H1 (cell line): ENCODE results near the gene ARHGEF11. TPM values are rescaled to one million over a fixed set of nuclear protein-coding genes. Genes with fewer than 3 reads are reported as not detected.

ENCODE experiments used
- CTCF ChIA-PET: fragments of 300-600 bp; sonication (Branson Sonifier 250); formaldehyde crosslinking; loops from one replicate; lab custom pipeline; 2021; ENCODE audit not compliant: partially characterized antibody; lab: Charles Lee
- POLR2A ChIA-PET: fragments of 300-600 bp; sonication (Branson Sonifier 250); formaldehyde crosslinking; loops from one replicate; lab custom pipeline; 2021; ENCODE audit warnings: inconsistent platforms; ENCODE audit not compliant: partially characterized antibody; lab: Charles Lee
- DNase-seq, 2 experiments: peaks; one replicate each; pipeline versions ENCODE4 v3.0.0 to v3.0.0-alpha.2; 2010 to 2022; ENCODE audit warnings: low spot score in 2 of 2, low read depth in 1 of 2, mixed read lengths in 1 of 2
- FAIRE-seq: peaks from 2 replicates; lab custom pipeline; 2011; peaks lifted over from hg19 to GRCh38; lab: Jason Lieb, UNC
- H2AFZ ChIP-seq: 2 replicates; pipeline ENCODE4 v1.8.1; 2012; ENCODE audit warnings: low read length, inconsistent platforms
- H2AK5ac ChIP-seq: 2 replicates; pipeline ENCODE4 v1.6.1; 2013; ENCODE audit warnings: low read depth, low read length
- H2BK120ac ChIP-seq: replicated peaks from 2 replicates; pipeline ENCODE3; 2013; ENCODE audit warnings: low read depth, low read length, inconsistent platforms
- H2BK12ac ChIP-seq: 2 replicates; pipeline ENCODE4 v1.6.1; 2013; ENCODE audit warnings: low read depth, low read length
- H2BK15ac ChIP-seq: 2 replicates; pipeline ENCODE4 v1.6.1; 2013; ENCODE audit warnings: low read length
- H2BK20ac ChIP-seq: 2 replicates; pipeline ENCODE4 v1.6.1; 2013; ENCODE audit warnings: low read length
- H2BK5ac ChIP-seq: 2 replicates; pipeline ENCODE4 v1.6.1; 2013; ENCODE audit warnings: low read depth, low read length
- H3K14ac ChIP-seq: 2 replicates; pipeline ENCODE4 v1.6.1; 2013; ENCODE audit warnings: inconsistent platforms; ENCODE audit not compliant: insufficient read length
- H3K18ac ChIP-seq: 2 replicates; pipeline ENCODE4 v1.6.1; 2013; ENCODE audit warnings: low read length; ENCODE audit errors: extremely low read depth
- H3K23ac ChIP-seq: 2 replicates; pipeline ENCODE4 v1.6.1; 2013; ENCODE audit warnings: inconsistent platforms; ENCODE audit not compliant: insufficient read length
- H3K23me2 ChIP-seq: 2 replicates; pipeline ENCODE4 v1.6.1; 2013; ENCODE audit warnings: low read depth, low read length
- H3K27ac ChIP-seq: 2 replicates; pipeline ENCODE4 v1.6.1; 2011; ENCODE audit warnings: low read depth, low read length, inconsistent platforms
- H3K27me3 ChIP-seq, 4 experiments: replicated peaks in 1 of 4; 1 replicate in 1 of 4; 2 replicates in 3 of 4; pipeline versions ENCODE4 v1.6.1 to v1.8.1; 2011 to 2013; ENCODE audit warnings: low read length in 3 of 4, mild to moderate bottlenecking in 3 of 4, inconsistent platforms in 2 of 4, mixed read lengths in 2 of 4, moderate library complexity in 1 of 4; ENCODE audit not compliant: control insufficient read depth in 3 of 4, insufficient read depth in 3 of 4; ENCODE audit errors: extremely low read depth in 1 of 4
- H3K36me3 ChIP-seq, 4 experiments: 2 replicates each; pipeline versions ENCODE4 v1.6.1 to v1.8.1; 2011 to 2013; ENCODE audit warnings: mild to moderate bottlenecking in 4 of 4, low read length in 3 of 4, moderate library complexity in 2 of 4, control low read depth in 1 of 4, inconsistent platforms in 1 of 4; ENCODE audit not compliant: insufficient read depth in 4 of 4, control insufficient read depth in 2 of 4
- H3K4ac ChIP-seq: replicated peaks from 2 replicates; pipeline ENCODE3; 2013; ENCODE audit warnings: low read length, low read depth, mixed read lengths, inconsistent platforms; ENCODE audit not compliant: insufficient read length
- H3K4me1 ChIP-seq, 4 experiments: replicated peaks in 1 of 4; 1 replicate in 1 of 4; 2 replicates in 3 of 4; pipeline versions ENCODE4 v1.6.1 to v1.8.1; 2011 to 2013; ENCODE audit warnings: low read length in 3 of 4, inconsistent platforms in 2 of 4, mixed read lengths in 1 of 4; ENCODE audit not compliant: insufficient read depth in 4 of 4, control insufficient read depth in 3 of 4
- H3K4me2 ChIP-seq, 2 experiments: 2 replicates each; pipeline versions ENCODE4 v1.6.1 to v1.8.1; 2011 to 2013; ENCODE audit warnings: low read depth in 2 of 2, low read length in 2 of 2, control low read depth in 1 of 2, inconsistent platforms in 1 of 2, mild to moderate bottlenecking in 1 of 2; ENCODE audit not compliant: insufficient read depth in 1 of 2
- H3K4me3 ChIP-seq, 4 experiments: fragments of 200-600, 300-600 bp in 1 of 4; sonication (generic), shearing (Covaris generic), sonication (Bioruptor Twin) in 1 of 4; 2 replicates each; pipeline versions ENCODE4 v1.5.1 to v1.8.1; 2011 to 2016; ENCODE audit warnings: low read length in 4 of 4, low read depth in 3 of 4, control low read depth in 2 of 4, inconsistent platforms in 2 of 4, mild to moderate bottlenecking in 2 of 4, mixed read lengths in 1 of 4, moderate library complexity in 1 of 4; ENCODE audit not compliant: insufficient read depth in 2 of 4; ENCODE audit errors: extremely low read depth in 1 of 4
- H3K56ac ChIP-seq: replicated peaks from 2 replicates; pipeline ENCODE3; 2013; ENCODE audit warnings: low read depth, mild to moderate bottlenecking, mixed read lengths, low read length, inconsistent platforms; ENCODE audit not compliant: insufficient read length
- H3K79me1 ChIP-seq: 2 replicates; pipeline ENCODE4 v1.6.1; 2013; ENCODE audit warnings: low read depth, low read length, control low read depth
- H3K79me2 ChIP-seq, 2 experiments: 2 replicates each; pipeline versions ENCODE4 v1.6.1 to v1.8.1; 2012 to 2013; ENCODE audit warnings: low read length in 2 of 2, mild to moderate bottlenecking in 2 of 2, inconsistent platforms in 1 of 2; ENCODE audit not compliant: insufficient read depth in 2 of 2, control insufficient read depth in 1 of 2
- H3K9ac ChIP-seq, 4 experiments: replicated peaks in 1 of 4; 1 replicate in 1 of 4; 2 replicates in 3 of 4; pipeline versions ENCODE4 v1.6.1 to v1.8.1; 2011 to 2013; ENCODE audit warnings: low read depth in 3 of 4, low read length in 3 of 4, control low read depth in 2 of 4, mild to moderate bottlenecking in 2 of 4, moderate library complexity in 2 of 4, inconsistent platforms in 1 of 4; ENCODE audit errors: extremely low read depth in 1 of 4
- H3K9me3 ChIP-seq, 2 experiments: 2 replicates each; pipeline versions ENCODE4 v1.6.1 to v1.8.1; 2012 to 2013; ENCODE audit warnings: mild to moderate bottlenecking in 2 of 2, moderate library complexity in 2 of 2, control low read depth in 1 of 2, inconsistent platforms in 1 of 2, low read depth in 1 of 2, low read length in 1 of 2, mixed read lengths in 1 of 2; ENCODE audit not compliant: insufficient read depth in 2 of 2
- H4K20me1 ChIP-seq, 2 experiments: replicated peaks in 1 of 2; 2 replicates each; pipeline versions ENCODE3 to v1.8.1; 2011 to 2013; ENCODE audit warnings: inconsistent platforms in 2 of 2, low read length in 2 of 2, mild to moderate bottlenecking in 1 of 2; ENCODE audit not compliant: insufficient read depth in 2 of 2, control insufficient read depth in 1 of 2
- H4K5ac ChIP-seq: 2 replicates; pipeline ENCODE4 v1.6.1; 2013; ENCODE audit warnings: low read length, low read depth, mixed read lengths, inconsistent platforms; ENCODE audit not compliant: insufficient read length
- H4K8ac ChIP-seq: 2 replicates; pipeline ENCODE4 v1.8.0; 2013; ENCODE audit warnings: mild to moderate bottlenecking, moderate library complexity, low read length, inconsistent platforms; ENCODE audit not compliant: insufficient read depth; ENCODE audit errors: extremely low read depth
- H4K91ac ChIP-seq: replicated peaks from 2 replicates; pipeline ENCODE3; 2013; ENCODE audit warnings: low read length, mixed read lengths, inconsistent platforms; ENCODE audit not compliant: insufficient read length
- ASH2L ChIP-seq: fragments of 200-600, 300-600 bp; sonication (generic); IDR thresholded peaks from one replicate; pipeline ENCODE4 v1.7.1; 2017; ENCODE audit warnings: low read length
- BRCA1 ChIP-seq: IDR thresholded peaks from 2 replicates; pipeline ENCODE4 v1.6.1; 2012; ENCODE audit warnings: low read depth, low read length, improper control_type of control experiment
- CBX5 ChIP-seq: fragments of 300-800, 300-1000 bp; sonication (generic); IDR thresholded peaks from 2 replicates; pipeline ENCODE4 v1.7.1; 2016; ENCODE audit warnings: antibody characterized with exemption, low read length, low read depth
- CEBPB ChIP-seq: IDR thresholded peaks from 2 replicates; pipeline ENCODE4 v1.6.1; 2012; ENCODE audit warnings: low read depth, low read length
- CTBP2 ChIP-seq: IDR thresholded peaks from 2 replicates; pipeline ENCODE4 v1.7.0; 2011; ENCODE audit warnings: borderline replicate concordance, mild to moderate bottlenecking, moderate library complexity, mixed read lengths, low read length; ENCODE audit not compliant: insufficient read depth, insufficient read length
- JUN ChIP-seq: IDR thresholded peaks from 2 replicates; pipeline ENCODE4 v1.6.1; 2011; ENCODE audit warnings: low read depth, mild to moderate bottlenecking, improper control_type of control experiment, low read length
- KDM4A ChIP-seq: IDR thresholded peaks from one replicate; pipeline ENCODE4 v1.7.1; 2012; ENCODE audit warnings: low read depth, mild to moderate bottlenecking, moderate library complexity, low read length, inconsistent platforms; ENCODE audit not compliant: severe bottlenecking
- RNF2 ChIP-seq: fragments of 200-900, 300-1000 bp; sonication (generic); IDR thresholded peaks from 2 replicates; pipeline ENCODE4 v1.7.1; 2016; ENCODE audit warnings: borderline replicate concordance, low read depth, mild to moderate bottlenecking, antibody characterized with exemption, low read length; ENCODE audit not compliant: poor library complexity, severe bottlenecking; ENCODE audit errors: missing control alignments
- SIRT6 ChIP-seq: IDR thresholded peaks from one replicate; pipeline ENCODE4 v1.7.1; 2012; ENCODE audit warnings: low read length, inconsistent platforms
- SUZ12 ChIP-seq: fragments of 200-600 bp; sonication (generic); IDR thresholded peaks from 2 replicates; pipeline ENCODE4 v1.6.1; 2012; ENCODE audit warnings: mild to moderate bottlenecking, inconsistent platforms, low read length, moderate library complexity, mixed read lengths
- WGBS, 2 experiments: shearing (Covaris generic) in 1 of 2; methylation state at CpG; one replicate each; pipeline versions ENCODE4 v1.1.6 to v1.1.7; 2013 to 2015; ENCODE audit warnings: low lambda C conversion rate in 2 of 2, mixed read lengths in 2 of 2, inconsistent platforms in 1 of 2, low coverage in 1 of 2, missing lambda C conversion rate in 1 of 2; ENCODE audit not compliant: insufficient replicate concordance in 2 of 2, insufficient coverage in 1 of 2, insufficient read length in 1 of 2; ENCODE audit errors: extremely low coverage in 1 of 2, missing lambda C conversion rate in 1 of 2; 5-methylcytosine and 5-hydroxymethylcytosine counted together
- polyA plus RNA-seq, 7 experiments: library from polyadenylated mRNA; depleted of rRNA in 3 of 7; stranded (reverse) in 5 of 7; unstranded in 2 of 7; fragments of >200 nt in 5 of 7; fragments of 200-250 nt in 2 of 7; gene quantifications; 1 replicate in 5 of 7; 2 replicates in 1 of 7; 4 replicates in 1 of 7; pipeline versions ENCODE4 v1.2.1 to v1.2.3, GENCODE V29; 2011 to 2013; ENCODE audit warnings: missing spikeins in 2 of 7, mixed read lengths in 2 of 7
- total RNA-seq: library from RNA; stranded (reverse); fragmentation: NEBNext Ultra II Directional; extraction: Animal tissue kit (Norgen Biotek cat#: 25700); gene quantifications from 2 replicates; pipeline ENCODE4 v1.2.1, GENCODE V29; 2021

The ARHGEF11 gene
- total and polyA plus RNA-seq, 2 of the 8 experiments (the other 6 are each of a cell fraction or from before 2014, with no cell fraction given): 19.9 to 33.1 TPM

DNA sequence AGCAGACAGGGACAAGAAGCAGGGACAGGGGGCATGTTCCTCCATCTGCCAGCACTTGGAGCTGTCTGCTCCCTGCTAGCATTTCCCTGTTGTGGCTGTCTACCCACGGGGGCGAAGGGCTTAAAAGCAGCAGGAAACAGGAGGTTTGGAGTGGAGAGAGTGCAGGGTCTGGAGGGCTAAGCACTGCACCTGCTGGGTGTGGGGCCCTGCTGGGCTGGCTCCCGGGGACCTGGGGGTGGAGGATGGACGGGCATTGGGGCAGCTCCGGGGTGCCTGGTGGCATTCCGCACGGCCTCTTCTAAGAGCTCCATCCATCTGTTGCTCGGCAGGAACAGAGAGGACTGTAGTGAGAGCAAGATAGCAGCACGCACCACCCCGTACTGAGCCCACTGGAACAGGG is 103.9 kb downstream of the ARHGEF11 start:
- Histone ChIP-seq H3K56ac (no peak overlapping the region), H3K4me2 (no peak overlapping the region), H3K36me3 (peaks cover 39 to 77% (median 54%) of the 10 kb centered on the region in 4 experiments), H3K23me2 (no peaks in the 10 kb centered on the region; the same call in 1 of the 2 replicates), H2BK15ac (no peak overlapping the region), H3K4me3 (no peak overlapping the region), H3K79me2 (no peaks in the 10 kb centered on the region), H4K8ac (no peak overlapping the region), H4K5ac (no peak overlapping the region), H3K23ac (no peak overlapping the region), H3K27me3 (no peaks in the 10 kb centered on the region), H2AK5ac (no peak overlapping the region), H3K4me1 (no peaks in the 10 kb centered on the region), H3K79me1 (peaks cover 2% of the 10 kb centered on the region), H3K18ac (no peak overlapping the region), H3K27ac (no peak overlapping the region), H2AFZ (no peak overlapping the region), H2BK20ac (no peak overlapping the region), H3K4ac (no peak overlapping the region), H3K9me3 (no peaks in the 10 kb centered on the region), H3K9ac (no peak overlapping the region), H4K20me1 (peaks cover 7 to 11% of the 10 kb centered on the region in 2 experiments), H2BK5ac (no peak overlapping the region)
- WGBS, 2 experiments: 94% methylated on average over 10 of the region's 10 CpGs; no CpG with 5 or more reads in 1 of the 2 experiments
- POLR2A ChIA-PET: no interaction called here
- no peak for FAIRE-seq
- DNase-seq: no peak
- no peak for TF ChIP-seq CBX5
- TF ChIP-seq CTBP2: no peak
- TF ChIP-seq ASH2L: no peak
- TF ChIP-seq SIRT6: no peak
- TF ChIP-seq JUN: no peak
- TF ChIP-seq BRCA1: no peak
- no peak for TF ChIP-seq SUZ12
- TF ChIP-seq KDM4A: no peak
- no peak for TF ChIP-seq RNF2
- no peak for TF ChIP-seq CEBPB
- TF ChIP-seq, all 59 proteins: peak for 0
- Histone ChIP-seq H3K14ac (no peak overlapping the region), H2BK120ac (no peak overlapping the region), H2BK12ac (no peak overlapping the region), H4K91ac (no peak overlapping the region)
- CTCF ChIA-PET: interaction anchor here (1.1 to 2.2 kb wide), 4 partner anchors 12 to 30 kb away, joined by 3 to 9 read pairs (median 4); no protein-coding TSS in a partner anchor
